Measurements from ENCODE around the gene MAP2K5.

Gene MAP2K5

DNA sequence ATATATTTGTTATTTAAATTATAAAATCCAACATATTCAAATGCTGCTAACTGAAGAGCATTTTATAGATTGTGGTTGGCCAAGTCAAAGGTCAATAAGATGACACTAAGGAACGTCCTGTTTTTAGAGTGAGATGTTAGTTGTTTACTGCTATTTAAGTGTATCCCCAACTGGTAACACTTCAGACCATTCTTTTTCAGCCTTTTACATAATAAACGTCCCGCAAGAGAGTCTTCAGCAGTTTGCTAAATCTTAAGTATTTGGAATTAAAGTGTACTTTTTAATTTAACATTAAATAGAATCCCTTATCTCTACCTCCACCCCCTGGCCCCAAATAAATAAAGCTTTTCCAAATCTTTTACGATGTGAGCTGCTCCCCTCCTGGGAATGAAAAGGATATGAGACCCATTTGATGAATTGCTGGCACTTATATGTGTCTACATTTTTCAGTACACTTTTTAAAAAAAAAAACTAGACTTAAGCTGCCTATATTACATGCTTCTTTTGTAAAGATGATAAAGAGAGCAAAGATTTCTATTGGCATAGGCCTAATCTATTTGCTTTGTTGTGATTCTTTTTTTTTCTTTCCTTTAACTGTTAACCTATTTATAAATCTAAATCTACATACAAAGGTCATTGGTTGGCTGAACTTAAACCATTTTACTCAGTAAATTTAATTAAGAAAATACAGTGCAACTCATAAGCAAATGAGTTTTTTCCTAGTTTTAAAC is 181.0 kb downstream of the MAP2K5 start:
- no peak for DNase-seq (ENCODE audit: low spot score)

DNA sequence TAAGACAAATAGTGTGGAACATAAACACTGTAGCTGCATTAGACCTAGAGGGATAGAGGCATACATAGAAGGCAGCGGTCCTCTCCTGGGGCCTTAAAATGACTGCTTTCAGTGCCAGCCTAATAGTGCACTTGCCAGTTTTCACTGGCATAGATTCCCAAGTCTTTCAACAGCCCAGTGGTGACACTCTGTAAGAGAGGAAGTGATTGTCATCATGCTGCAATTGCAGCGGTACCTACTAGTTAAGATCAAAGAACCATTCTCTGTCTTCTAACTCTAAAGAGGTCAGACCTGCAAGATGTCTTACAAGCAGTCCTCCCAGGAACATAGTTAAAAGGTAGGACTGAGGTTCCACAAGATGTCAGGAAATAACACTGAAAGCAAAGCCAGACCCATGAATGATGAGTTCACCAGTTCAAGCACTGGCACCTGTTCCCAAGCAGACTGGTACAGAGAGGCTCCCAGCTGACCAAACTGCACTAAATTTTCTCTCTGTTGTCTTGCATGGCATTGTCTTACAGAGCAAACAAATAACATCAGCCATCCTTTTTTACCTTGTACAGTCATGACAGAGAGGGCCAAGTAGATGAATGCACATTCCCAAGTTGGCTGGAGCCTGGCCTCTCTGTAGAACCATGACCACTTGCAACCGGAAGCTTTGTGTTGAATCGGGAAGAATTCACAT is 182.3 kb downstream of the MAP2K5 start:
- no peak for DNase-seq (ENCODE audit: low spot score)

DNA sequence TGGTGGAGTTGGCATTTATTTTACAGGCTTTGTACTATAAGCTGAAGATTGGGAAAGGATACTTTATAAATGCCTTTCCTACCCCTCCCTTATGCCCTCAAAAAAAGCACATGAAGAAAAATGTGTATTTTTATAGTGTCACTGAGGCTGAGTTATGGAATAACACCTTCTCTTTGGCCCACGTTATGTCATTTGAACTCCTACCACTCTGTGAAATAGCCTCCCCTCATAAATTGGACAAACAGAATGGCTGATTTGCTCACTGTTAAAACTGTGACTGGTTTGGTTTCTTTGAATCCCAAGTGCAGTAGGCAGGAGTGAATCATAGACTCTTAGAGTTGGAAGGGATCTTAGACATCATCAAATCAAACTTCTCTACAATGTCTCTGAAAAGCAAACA is 187.6 kb downstream of the MAP2K5 start:
- no peak for DNase-seq (ENCODE audit: low spot score)

DNA sequence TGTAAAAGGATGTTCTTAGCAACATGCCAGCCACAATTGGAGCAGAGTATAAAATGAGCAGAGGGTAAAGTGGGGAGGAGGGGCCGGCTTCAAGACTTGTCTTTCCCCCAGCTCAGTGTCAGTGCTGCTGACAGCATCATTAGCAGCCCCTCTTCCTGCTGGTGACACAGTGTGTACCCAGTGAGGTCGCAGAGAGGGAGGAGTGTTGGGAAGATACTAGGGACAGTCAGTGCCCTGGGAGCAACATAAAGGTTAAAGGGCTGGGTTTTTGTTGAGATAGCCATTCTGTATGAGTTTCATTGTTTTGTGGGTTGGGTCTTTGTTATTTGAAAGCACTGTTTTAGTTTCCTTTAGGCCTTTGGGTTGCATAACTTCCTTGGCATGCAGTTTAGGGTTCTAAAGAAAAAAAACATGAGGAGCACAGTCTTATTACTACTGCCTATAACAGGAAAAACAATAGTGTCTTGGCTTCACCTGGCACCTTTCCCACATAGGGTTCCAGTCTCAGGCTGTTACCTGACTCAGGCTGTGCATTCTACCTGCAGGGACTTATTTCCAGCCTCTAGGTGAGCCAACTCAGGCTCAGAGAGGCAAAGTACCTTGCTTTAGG is 188.7 kb downstream of the MAP2K5 start:
- DNase-seq (ENCODE audit: low spot score) = no peak

DNA sequence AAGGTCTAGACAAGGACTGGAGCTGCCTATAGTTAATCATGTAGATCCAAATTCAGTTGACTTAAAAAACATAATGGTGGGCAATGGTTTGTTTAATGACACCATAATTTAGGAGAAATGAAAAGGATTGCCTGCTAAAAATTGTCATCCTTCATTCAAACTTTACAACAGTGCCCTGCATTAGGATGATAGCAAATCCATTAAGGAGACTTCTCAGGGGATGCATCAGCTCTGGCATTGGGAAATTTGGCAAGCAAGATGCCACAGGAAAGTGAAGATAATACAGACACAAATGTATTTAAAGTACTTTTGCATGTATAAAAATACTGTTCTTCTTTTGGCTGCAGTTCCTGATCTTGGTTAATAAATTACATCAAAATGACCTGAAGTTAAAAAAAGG is 189.7 kb downstream of the MAP2K5 start:
- no peak for DNase-seq (ENCODE audit: low spot score)

DNA sequence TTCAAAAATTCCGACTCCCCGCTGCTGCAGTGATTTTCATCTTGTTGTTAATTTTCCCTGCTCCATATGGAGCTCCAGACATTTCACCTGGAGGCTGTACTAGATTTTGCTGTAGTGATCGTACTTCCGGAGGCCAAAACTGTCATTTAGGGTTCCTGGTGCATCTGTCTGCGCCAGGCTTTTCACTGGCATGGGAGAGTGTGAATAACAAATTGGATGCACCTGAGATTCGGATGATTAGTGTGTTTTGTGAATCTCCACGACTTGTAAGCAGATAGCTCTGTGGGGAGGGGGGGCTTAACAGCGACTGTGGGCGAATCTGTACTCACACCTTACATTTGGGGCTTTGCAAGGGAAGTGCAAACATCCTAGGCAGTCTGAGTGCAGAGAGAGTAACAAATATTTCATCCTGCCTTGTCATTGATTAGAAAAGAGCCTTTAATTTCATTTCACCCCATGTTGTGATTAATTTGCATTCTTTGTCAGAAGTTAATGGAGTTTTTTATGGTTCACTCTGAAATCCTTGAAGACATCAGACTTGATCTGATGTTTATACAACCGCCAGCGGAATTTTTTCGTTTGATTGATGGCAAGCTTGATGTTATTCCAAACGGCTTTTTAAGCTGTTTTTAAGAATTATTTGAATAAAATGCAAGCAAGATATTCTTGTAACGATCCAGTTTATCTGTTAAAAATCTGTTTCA is 190.3 kb downstream of the MAP2K5 start:
- no peak for DNase-seq (ENCODE audit: low spot score)

DNA sequence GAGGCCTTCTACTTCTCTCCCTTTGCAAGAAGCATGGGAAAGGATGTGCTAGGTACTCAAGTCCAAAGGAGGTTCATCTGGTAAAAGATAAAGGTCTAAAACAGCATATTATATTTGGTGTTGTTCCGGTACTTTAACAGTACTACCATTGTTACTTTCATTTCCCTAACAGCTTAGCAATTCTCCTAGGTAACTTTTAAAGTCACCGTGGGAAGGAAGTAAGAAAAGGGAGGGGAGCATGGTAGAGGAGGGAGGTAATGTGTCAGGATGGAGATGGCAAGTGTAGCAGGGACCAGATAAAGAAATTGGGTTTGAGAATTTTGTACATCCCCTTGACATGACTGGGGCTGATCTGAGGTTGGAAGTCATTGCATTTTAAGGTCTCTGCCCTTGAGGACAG is 193.4 kb downstream of the MAP2K5 start:
- no peak for DNase-seq (ENCODE audit: low spot score)

DNA sequence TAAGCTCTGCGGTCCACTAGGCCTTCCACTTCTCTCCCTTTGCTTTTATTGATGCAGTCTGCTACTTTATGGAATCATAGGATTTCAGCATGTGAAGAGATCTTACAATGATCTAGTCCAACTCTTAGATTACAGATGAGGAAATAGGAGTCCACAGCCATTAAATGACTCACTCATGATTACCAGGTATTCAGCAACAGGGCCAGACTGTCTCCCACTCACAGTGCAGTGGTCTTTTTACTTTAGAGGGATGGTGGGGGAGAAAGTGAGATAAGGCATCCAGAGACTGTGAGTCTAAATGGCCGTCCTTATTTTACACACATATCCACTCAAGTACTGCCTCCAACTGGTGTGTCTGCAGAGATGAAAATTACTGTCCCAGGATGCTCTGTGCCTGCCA is 194.3 kb downstream of the MAP2K5 start:
- DNase-seq (ENCODE audit: low spot score) = no peak

DNA sequence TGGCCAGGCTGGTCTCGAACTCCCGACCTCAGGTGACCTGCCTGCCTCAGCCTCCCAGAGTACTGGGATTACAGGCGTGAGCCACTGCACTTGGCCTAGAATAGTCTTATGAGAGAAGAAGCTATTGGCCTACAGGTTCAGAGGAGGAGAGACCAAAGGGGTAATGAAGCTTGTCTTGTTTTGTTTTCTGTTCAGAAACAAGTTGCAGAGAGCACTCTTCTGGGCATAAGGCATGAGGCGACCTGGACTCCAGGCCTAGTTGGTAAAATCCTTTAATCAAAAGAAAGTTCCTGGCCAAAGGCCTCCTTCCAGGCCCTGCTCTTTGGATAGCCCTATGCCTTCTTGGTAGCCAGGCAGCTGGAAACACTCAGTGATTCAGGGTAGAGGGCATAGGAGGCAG is 195.6 kb downstream of the MAP2K5 start:
- DNase-seq (ENCODE audit: low spot score) = no peak

DNA sequence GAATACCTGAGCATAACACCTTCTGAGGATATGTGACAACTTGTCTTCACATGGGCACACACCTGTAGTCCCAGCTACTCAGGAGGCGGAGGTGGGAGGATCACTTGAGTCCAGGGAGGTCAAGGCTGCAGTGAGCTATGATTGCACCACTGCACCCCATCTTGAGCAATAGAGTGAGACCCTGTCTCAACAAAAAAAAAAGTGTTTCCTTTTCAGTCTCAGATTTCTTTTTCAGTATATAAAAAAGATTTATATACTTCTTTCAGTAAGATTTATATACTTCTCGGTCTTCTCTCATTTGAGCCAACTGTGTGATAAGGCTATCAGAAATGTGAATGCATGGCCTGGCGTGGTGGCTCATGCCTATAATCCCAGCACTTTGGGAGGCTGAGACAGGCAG is 197.9 kb downstream of the MAP2K5 start:
- DNase-seq (ENCODE audit: low spot score) = no peak

DNA sequence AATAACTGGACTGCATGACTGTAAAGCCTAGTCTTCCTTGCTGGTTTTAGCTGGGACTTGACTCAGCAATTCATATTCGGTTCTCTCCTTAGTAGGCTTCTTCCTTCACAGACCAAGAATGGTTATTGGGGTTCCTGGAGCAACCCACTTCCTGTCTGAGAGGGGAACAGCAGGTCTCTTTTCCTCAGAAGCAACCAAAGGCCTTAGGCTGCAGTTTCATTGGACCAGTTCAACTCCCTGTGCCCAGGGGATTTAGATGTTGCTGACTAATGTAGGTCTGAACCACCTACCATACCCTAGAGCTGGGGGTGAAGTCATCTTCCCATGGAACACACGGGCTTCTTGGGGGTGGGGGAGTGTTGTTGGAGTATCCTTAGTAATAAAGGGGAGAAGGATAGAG is 198.8 kb downstream of the MAP2K5 start:
- DNase-seq (ENCODE audit: low spot score) = no peak

DNA sequence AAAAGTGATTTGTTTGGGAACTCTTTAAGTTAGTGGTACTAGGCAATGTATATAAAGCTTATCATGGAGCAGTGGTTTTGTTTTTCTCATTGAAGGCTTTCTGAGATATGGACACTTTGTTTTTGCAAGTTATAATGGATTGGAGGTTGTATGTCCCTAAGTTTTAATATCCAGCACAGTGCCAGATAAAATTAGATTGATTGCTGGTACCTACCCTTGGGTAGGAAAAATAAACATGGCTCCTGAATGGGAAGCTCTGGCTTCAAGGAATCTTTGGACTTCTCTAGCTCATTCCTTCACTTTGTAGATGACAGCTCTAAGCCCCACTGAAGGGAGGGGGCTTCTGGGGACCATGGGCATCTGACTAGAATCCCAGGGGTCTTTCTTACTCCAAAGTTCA is 201.1 kb downstream of the MAP2K5 start:
- no peak for DNase-seq (ENCODE audit: low spot score)

DNA sequence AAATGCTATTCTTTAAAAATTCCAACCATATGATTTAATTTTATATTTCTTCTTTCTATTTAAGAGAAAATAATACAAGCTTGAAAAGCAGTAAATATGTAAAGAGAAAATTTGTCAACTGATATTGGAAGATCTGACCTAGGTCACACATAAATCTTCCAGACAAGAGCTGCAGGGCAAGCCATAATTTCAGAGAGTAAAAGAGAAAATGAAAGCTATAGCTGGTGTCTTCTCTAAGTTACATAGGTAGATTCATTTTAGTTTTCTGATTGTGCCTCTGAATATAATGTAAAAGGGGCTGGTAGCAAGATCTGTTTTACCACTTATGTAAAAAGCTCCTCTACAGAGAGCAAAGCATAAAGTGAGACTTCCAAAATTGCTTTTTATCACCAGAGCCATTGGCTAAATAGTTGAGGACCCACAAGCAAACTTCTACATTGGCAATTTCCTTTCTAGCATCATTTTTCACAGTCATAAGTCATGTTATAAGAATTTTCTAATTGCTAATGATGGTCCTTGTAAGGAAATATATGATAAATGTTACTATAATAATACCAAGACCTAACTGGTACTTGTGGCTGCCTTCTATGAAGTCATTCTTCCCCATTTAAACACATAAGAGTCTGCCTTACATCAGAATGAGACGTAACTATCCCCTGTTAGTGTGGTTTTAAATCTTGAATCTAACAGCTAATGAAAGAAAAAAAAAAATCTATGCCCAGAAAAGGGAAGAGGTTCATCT is 202.0 kb downstream of the MAP2K5 start:
- DNase-seq (ENCODE audit: low spot score) = no peak

DNA sequence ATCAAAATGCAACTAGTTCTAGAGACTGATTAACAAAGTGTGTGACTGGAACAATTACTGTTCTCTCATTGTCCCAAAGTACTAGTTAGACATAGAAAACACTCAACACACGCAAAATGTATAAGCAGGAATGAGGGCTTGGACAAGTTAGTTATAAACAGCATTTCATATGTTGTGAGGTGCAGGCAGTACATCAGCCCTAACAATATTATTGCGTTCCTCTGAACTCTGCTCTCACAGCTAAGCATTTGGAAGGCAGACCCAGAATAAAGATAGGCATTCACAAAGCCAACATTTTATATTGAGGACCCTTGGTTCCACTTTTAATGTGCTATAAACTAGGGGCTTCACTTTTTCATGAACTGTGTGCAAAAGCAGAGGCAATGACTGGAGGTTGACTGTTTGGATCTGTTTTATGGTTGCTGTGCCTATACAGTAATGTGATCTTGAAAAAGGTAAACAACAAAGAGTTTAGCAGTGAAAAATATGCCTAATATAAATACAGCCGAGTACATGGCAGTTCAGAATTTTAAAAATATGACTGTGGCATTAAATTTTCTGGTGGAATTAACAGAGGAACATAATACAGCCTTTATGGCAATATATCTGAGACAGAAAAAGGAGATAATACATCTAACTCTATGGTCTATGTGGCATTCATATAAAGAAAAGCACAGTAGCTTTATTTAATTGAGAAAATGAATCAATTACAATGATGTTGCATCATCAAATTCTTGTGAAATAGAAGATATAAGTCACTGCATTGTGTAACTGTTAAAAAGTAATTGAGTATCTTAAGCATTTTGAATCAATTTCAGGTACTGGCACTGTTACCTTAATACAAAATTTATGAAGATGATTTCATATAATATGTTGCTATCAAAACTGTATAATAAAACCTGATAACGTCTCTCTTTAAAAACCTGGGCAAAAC is 202.8 kb downstream of the MAP2K5 start:
- DNase-seq (ENCODE audit: low spot score) = no peak

DNA sequence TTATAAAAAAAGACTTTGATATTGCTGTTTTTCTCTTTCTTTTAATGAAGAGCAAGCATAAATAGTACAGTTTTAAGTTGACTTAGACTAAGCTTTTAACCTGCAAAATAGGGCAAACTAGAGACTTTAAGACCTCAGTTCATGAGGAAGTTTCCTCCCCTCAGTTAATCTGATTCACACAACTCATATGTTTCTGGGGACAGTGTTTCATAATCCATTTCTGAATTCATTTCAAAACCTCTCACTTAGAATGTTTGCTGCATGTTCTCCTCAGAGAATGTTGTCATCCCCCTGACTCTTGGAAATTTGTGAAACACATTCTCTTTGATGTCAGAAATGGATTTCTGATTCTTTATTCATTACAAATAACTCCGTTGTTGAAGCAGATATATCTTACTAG is 203.5 kb downstream of the MAP2K5 start:
- DNase-seq (ENCODE audit: low spot score) = no peak

DNA sequence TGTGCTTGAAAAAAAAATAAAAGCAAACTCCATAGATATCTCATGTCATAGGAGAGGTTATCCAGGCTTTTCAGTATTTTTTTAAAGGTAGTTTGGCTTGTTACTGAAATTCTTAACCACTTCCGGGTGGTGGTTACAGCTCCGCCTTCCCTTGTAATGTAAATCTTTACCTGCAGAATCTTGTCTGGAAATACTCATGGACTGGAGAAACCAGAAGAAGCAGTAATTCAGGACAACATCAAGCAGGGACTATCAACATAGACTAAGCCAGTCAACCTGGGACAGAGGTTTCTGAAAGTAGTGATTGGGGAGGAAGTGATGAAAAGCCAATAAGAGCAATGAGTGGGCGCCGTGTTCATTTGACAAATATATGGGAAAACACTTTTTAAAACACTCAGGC is 203.9 kb downstream of the MAP2K5 start:
- DNase-seq (ENCODE audit: low spot score) = no peak

DNA sequence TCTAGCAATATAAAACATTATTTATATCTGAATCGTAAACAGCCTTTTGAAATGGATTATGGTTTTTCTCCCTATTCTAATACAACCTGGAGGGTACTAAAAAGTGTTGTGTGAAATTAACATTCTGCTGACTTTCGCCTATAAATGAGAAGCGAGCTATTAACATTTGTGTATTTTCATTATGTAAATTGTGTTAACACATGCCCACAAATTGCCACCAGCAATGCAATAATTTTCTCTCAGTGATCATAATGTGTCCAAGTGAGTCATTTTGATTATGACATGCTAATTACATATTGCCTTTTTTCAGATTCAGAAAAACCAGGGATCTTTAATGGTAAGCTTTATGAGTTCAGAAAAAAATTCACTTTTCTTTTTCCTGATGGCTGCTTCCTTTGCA is 205.4 kb downstream of the MAP2K5 start:
- DNase-seq (ENCODE audit: low spot score) = no peak

DNA sequence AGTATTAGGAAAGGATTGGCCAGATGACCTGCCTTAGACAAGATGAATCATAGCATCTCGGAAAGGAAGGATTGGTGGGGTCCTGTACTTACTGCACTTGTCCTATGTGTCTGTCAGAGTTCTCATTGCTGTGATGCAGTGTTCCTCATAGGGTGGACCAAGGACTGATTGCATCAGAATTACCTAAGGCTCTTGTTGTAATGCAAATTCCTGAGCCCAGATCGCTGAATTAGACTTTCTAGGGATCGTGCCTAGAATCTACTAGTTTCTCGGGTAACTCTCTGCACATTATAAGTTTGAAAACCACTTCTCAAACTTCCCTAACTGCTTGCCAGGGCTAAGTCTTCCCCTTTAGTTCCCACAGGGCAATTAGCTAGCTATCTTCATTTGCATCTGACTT is 207.9 kb downstream of the MAP2K5 start:
- no peak for DNase-seq (ENCODE audit: low spot score)

DNA sequence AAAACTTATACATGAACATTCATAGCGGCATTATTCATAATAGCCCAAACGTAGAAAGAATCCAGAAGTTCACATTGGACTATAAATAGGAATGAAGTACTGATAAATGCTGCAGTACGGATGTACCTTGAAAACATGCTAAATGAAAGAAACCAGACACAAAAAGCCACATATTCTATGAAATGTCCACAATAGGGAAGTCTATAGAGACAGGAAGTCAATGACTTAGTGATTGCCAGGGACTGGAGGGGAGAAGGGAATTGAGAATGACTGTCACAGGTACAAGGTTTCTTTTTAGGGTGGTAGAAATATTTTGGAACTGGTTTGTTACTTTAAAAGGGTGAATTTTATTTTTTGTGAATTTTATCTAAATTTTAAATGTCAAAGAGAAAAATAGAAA is 211.4 kb downstream of the MAP2K5 start:
- DNase-seq (ENCODE audit: low spot score) = no peak

DNA sequence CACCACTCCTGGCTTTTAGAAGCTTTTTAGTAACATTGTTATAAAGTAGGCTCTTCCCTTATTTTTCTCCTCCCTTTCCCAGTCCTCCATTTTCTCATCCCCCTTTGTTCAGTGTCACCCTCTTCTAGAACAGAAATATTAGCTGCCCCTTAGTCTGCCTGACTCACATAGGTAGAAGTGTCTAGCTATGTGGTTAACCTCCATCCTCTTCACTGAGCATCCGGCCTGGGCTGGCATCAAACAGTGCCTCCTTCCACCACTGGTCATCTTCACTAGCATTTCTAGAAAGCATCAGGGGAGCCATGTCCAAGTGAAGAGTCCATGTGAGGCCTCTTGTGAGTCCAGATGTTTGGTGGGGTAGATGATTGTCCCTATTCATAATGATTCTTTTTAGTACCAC is 212.8 kb downstream of the MAP2K5 start:
- no peak for DNase-seq (ENCODE audit: low spot score)

DNA sequence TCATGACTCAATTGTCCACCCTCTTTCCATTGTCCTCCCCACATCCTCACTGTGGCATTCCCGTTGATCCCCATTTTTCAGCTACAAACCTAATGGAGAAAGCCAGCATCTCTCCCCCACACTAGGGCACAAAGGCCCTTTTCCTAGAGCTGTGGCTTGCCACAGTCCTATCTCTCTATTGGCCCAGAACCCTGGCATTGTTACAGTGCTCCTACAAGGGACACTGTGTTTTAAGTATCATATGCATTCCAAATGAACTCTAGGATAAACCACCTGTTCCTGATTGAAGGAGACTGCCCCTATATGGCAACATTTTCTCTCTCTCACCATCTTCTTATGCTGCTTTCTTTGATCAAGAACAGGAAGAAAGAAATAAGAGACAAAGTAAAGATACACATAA is 213.4 kb downstream of the MAP2K5 start:
- DNase-seq (ENCODE audit: low spot score) = peak; percentile 20
